Mucosa of stomach (tissue), 1 donor: ENCODE data around the gene TRPM6.
"Not testable (repeated sequence)": the region's sequence is repeated elsewhere in the genome, so short reads cannot be mapped to it uniquely, and the experiment has no call there.

ENCODE experiments used
- H3K27me3 ChIP-seq: one replicate; pipeline ENCODE4 v1.7.0; 2013; ENCODE audit warnings: mild to moderate bottlenecking, low read length; ENCODE audit not compliant: control insufficient read depth, insufficient read depth
- H3K36me3 ChIP-seq: one replicate; pipeline ENCODE4 v1.7.0; 2013; ENCODE audit warnings: low read length; ENCODE audit not compliant: control insufficient read depth, insufficient read depth
- H3K4me1 ChIP-seq: one replicate; pipeline ENCODE4 v1.7.0; 2013; ENCODE audit warnings: mild to moderate bottlenecking, low read length; ENCODE audit not compliant: control insufficient read depth, insufficient read depth
- H3K4me3 ChIP-seq: one replicate; pipeline ENCODE4 v1.7.0; 2013; ENCODE audit warnings: low read length
- H3K9ac ChIP-seq: one replicate; pipeline ENCODE4 v1.7.0; 2013; ENCODE audit warnings: mild to moderate bottlenecking, low read length, moderate library complexity
- H3K9me3 ChIP-seq: one replicate; pipeline ENCODE4 v1.7.0; 2013; ENCODE audit warnings: mild to moderate bottlenecking, low read length, moderate library complexity; ENCODE audit not compliant: control insufficient read depth
- donor health status: Pancreatic carcinoma.

Gene TRPM6

DNA sequence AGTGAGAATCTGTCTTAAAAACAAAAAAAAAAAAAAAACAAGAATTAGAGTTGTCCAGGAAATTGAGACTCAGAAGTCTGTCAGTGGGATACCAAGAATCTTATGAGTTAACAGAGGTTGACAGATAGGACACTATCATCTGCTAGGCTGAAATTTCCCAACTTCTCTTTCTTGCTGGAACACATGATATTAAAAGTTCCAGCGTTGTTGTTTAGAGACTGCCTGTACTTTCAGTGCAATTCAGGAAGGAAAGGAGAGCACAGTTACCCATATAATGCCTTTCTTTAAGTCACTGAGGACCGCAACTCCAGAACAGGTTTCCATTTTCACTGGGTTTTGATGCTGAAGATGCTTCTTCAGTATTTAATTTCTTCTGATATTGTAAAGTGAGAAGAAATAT lies 13.5 kb downstream of the TRPM6 start:
- Histone ChIP-seq H3K4me1 (no peaks in the 10 kb centered on the region), H3K4me3 (no peak overlapping the region), H3K9ac (no peak overlapping the region), H3K36me3 (no peaks in the 10 kb centered on the region), H3K27me3 (no peaks in the 10 kb centered on the region), H3K9me3 (no peaks in the 10 kb centered on the region)

DNA sequence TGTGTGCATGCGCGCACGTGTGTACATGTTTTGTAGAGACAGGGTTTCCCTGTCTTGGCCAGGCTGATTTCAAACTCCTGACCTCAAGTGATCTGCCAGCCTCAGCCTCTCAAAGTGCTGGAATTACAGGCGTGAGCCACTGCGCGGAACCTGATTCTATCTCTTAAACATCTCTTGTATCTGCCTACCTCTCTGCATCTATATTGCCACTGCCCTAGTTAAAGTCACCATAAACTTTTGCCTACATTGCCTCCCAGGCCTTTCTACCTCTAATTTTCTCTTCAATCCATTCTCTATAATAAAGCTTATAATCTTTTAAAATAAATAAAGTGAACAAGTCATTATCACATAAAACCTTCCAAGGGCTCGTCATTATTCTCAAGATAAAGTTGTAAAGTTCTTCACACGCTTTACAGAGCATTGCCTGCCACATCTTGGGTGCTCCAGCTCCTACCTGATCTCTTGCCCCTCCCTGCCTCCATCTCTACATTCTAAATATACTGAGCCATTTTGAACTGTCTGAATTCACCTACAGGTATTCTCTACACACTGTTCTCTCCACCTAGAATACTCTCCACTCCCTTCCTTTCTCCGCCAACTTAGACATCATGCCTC lies 15.0 kb downstream of the TRPM6 start:
- no peaks in the 10 kb centered on the region for H3K9me3 ChIP-seq
- H3K27me3 ChIP-seq = no peaks in the 10 kb centered on the region
- H3K9ac ChIP-seq = no peak overlapping the region
- H3K36me3 ChIP-seq = no peaks in the 10 kb centered on the region
- no peaks in the 10 kb centered on the region for H3K4me1 ChIP-seq
- H3K4me3 ChIP-seq = no peak overlapping the region

DNA sequence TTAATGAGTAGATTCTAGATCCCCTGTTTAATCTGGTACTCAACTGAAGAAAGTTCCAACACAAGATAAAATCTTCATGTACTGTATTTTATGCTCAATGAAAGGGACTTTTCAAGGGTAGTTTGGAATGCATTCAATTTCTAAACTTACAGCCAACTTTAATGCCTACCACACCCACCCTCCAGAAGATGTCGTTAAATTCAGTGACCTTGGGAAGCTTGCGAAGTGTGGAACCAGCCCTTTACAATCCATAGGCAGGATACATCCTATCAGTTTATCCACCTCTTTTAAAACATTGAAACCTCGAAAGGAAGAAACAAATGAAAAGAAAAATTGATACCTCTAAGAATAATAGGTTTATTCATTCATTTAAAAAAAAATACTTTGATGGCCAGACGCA lies 20.2 kb downstream of the TRPM6 start:
- Histone ChIP-seq H3K36me3 (no peaks in the 10 kb centered on the region), H3K4me1 (no peaks in the 10 kb centered on the region), H3K9ac (no peak overlapping the region), H3K27me3 (no peaks in the 10 kb centered on the region), H3K4me3 (no peak overlapping the region), H3K9me3 (no peaks in the 10 kb centered on the region)

DNA sequence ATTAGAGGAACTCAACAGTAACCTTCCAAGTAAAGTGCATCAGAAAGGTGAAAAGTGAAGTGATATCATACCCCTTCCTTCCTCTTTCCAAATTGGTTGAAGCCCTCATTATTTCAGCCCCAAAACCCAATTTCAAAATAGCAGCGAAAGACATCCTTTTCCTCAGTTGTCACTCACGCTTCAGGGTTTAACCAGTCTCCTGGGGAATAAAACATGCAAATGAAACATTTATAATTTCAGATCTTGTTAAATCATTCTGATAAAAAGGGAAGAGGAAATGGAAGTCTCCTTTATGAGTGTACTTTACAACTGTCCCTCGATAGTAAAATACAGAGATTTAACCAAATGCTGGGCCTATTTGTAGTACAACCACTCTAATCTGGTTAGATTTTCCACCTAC lies 22.5 kb downstream of the TRPM6 start:
- H3K4me3 ChIP-seq = no peak overlapping the region
- no peak overlapping the region for H3K9ac ChIP-seq
- H3K4me1 ChIP-seq = no peaks in the 10 kb centered on the region
- H3K27me3 ChIP-seq = no peaks in the 10 kb centered on the region
- no peaks in the 10 kb centered on the region for H3K9me3 ChIP-seq
- H3K36me3 ChIP-seq = no peaks in the 10 kb centered on the region

DNA sequence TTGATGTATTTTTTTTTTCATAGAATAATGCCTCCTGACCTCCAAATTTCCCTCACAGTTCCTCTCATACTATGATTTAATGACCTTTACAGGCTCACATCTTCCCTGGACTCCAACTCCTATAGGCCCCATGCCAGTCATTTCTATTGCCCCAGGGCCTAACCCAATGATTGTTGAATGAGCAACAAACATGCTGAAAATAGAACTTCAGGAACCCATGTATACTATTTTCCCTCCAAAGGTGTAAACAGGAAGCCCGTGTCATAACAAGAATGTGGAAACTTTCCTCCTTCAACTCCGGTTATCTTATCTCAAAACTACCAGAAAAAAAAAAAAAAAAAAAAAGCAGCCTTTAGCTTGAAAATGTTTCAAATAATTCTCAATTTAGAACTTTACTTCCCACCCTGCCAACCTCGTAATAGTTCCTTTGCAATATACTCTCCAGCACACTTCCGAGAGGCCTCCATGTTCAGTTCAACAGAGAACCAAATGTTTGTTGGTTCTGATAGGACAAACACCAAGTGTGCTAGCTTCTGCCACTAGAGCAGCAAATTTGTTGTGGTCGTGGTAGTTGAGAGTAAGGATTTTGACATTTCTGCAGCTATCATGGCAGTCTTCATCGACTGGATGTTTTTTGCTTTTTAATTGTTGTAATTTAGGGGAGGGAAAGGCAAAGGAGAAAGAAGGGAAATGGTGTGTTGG lies 25.8 kb downstream of the TRPM6 start:
- Histone ChIP-seq H3K9ac (no peak overlapping the region), H3K36me3 (no peaks in the 10 kb centered on the region), H3K4me1 (no peaks in the 10 kb centered on the region), H3K4me3 (no peak overlapping the region), H3K9me3 (no peaks in the 10 kb centered on the region), H3K27me3 (no peaks in the 10 kb centered on the region)

DNA sequence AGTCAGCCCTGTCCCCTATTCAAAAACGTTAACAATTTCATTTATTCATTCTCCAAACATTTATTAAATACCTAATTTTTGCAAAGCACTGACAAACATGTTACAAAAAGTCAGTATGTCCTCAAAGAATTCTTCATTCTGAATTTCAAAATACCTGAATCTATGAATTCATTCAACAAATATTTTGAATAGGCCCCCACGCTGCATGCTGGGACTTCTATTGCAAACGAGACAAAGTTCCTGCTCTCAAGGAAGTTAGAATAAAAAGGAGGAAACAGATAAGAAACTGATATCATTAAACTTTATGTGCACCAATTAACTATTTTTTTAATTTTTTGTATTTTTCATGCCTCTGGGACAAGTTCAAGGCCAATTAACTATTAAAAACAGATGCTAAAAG lies 26.6 kb downstream of the TRPM6 start:
- no peak overlapping the region for H3K4me3 ChIP-seq
- no peaks in the 10 kb centered on the region for H3K36me3 ChIP-seq
- no peaks in the 10 kb centered on the region for H3K9me3 ChIP-seq
- no peaks in the 10 kb centered on the region for H3K4me1 ChIP-seq
- H3K9ac ChIP-seq = no peak overlapping the region
- no peaks in the 10 kb centered on the region for H3K27me3 ChIP-seq

DNA sequence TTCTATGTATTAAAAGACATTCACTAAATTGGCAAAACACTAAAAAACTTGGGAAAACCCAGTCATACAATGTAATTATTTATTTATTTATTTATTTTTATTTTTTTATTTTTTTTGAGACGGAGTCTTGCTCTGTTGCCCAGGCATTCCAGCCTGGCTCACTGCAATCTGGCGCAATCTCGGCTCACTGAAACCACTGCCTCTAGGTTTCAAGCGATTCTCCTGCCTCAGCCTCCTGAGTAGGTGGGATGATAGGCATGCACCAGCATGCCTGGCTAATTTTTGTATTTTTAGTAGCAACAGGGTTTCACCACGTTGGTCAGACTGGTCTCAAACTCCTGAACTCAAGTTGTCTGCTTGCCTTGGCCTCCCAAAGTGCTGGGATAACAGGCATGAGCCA lies 27.5 kb downstream of the TRPM6 start:
- H3K9me3 ChIP-seq, H3K27me3 ChIP-seq, H3K4me3 ChIP-seq, H3K4me1 ChIP-seq, H3K9ac ChIP-seq, H3K36me3 ChIP-seq: not testable (repeated sequence)

DNA sequence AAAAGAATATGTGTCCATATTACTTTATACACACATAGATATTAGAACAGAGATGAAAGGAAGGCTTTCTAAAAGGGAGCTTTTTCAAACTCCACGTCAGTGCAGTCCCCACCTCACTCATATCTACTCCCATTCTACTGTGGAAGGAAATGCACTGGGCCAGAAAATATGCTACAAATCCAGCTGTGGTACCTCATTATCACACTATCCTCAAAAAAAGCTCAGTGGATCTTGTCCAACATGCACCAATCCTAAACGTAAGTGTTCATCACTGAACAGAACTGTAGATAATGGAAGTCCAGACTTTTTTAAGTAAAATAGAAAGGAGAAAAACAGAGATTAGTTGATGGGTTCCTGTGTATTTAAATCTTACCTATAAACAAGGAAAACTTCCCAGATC lies 27.9 kb downstream of the TRPM6 start:
- H3K36me3 ChIP-seq = no peaks in the 10 kb centered on the region
- no peak overlapping the region for H3K4me3 ChIP-seq
- no peaks in the 10 kb centered on the region for H3K4me1 ChIP-seq
- no peaks in the 10 kb centered on the region for H3K9me3 ChIP-seq
- no peaks in the 10 kb centered on the region for H3K27me3 ChIP-seq
- no peak overlapping the region for H3K9ac ChIP-seq

DNA sequence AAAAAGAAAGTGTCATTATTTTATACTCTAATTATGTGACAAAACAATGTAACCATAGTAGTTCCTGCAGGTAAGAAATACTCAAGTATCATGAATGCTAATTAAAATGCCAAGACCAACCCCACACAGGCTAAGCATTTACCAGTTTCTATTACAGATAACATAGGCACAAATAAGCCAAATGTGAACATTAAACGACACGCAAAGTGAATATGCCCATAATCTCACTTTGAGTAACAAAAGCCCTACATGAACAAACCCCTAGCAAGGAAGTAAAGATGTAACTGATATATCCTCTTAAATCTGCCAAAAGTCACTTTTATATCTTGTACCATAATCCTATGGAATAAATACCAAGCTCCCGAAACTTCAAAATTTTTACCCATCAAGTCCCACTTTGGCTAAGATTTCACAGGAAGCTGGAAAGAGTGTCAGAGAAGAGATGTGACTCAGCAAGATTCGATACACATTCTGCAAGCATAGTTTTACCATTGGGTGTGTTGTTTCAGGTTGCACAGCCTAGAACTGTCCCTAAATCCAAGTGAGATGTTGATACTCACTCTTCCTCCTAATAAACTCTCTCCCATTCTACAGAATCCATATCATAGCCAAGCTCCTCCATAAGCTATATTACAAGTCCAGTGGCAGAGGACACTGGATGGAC lies 28.8 kb downstream of the TRPM6 start:
- H3K9ac ChIP-seq = no peak overlapping the region
- no peaks in the 10 kb centered on the region for H3K9me3 ChIP-seq
- no peak overlapping the region for H3K4me3 ChIP-seq
- H3K4me1 ChIP-seq = no peaks in the 10 kb centered on the region
- no peaks in the 10 kb centered on the region for H3K27me3 ChIP-seq
- H3K36me3 ChIP-seq = no peaks in the 10 kb centered on the region

DNA sequence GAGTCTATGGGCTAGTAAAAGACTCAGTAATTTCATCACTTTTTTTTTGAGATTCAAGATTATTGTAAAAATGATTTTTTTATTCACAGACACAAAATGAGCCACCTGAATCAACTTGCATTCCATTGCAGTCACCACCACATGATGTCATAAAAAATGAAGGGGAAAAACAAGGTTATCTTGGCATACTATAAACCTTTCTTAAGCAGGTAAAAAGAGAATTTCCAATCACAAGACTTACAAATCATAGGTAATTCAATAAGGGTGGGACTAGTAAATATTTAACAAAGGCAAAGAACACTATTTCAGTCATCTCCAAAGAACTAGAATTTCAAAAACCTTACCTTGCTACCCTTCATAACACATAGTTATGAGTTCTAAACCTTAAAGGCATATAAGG lies 30.7 kb downstream of the TRPM6 start:
- H3K4me3 ChIP-seq = no peak overlapping the region
- no peaks in the 10 kb centered on the region for H3K9me3 ChIP-seq

DNA sequence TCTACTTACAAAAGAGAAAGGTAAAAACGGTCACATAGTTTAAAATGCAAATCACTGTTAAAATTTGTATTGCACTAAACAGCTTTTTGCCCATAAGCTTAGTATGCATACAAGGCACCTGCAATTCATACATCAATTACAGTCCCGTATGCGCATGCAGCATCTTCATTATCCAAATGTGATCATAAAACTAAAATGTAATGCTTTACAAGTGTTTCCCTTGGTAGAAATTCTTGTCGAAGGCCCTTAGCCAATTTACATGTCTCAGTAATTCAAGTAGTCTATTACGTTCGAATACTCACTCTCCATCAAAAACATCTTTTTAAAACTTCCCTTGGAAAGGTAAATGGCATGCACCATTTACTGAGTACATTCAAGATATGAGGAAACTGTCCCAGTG lies 32.6 kb downstream of the TRPM6 start:
- Histone ChIP-seq H3K27me3 (no peaks in the 10 kb centered on the region), H3K9me3 (no peaks in the 10 kb centered on the region), H3K9ac (no peak overlapping the region), H3K4me3 (no peak overlapping the region), H3K4me1 (no peaks in the 10 kb centered on the region), H3K36me3 (no peaks in the 10 kb centered on the region)

More for the DNA sequence above, 30.7 kb downstream of the TRPM6 start:
- Histone ChIP-seq H3K9ac (no peak overlapping the region), H3K36me3 (no peaks in the 10 kb centered on the region), H3K4me1 (no peaks in the 10 kb centered on the region), H3K27me3 (no peaks in the 10 kb centered on the region)

DNA sequence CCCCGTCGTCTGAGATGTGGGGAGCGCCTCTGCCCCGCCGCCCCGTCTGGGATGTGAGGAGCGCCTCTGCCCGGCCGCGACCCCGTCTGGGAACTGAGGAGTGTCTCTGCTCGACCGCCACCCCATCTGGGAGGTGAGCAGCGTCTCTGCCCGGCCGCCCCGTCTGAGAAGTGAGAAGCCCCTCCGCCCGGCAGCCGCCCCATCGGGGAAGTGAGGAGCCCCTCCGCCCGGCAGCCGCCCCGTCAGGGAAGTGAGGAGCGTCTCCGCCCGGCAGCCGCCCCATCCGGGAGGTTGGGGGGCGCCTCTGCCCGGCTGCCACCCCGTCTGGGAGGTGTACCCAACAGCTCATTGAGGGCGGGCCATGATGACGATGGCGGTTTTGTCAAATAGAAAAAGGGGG lies 34.7 kb downstream of the TRPM6 start:
- H3K4me3 ChIP-seq, H3K9ac ChIP-seq, H3K9me3 ChIP-seq, H3K4me1 ChIP-seq, H3K27me3 ChIP-seq, H3K36me3 ChIP-seq: not testable (repeated sequence)
